ENCODE measurements around the gene RIIAD1.
A peak's percentile ranks its signal among the peaks of the same experiment; 100 is the strongest.

Gene RIIAD1

DNA sequence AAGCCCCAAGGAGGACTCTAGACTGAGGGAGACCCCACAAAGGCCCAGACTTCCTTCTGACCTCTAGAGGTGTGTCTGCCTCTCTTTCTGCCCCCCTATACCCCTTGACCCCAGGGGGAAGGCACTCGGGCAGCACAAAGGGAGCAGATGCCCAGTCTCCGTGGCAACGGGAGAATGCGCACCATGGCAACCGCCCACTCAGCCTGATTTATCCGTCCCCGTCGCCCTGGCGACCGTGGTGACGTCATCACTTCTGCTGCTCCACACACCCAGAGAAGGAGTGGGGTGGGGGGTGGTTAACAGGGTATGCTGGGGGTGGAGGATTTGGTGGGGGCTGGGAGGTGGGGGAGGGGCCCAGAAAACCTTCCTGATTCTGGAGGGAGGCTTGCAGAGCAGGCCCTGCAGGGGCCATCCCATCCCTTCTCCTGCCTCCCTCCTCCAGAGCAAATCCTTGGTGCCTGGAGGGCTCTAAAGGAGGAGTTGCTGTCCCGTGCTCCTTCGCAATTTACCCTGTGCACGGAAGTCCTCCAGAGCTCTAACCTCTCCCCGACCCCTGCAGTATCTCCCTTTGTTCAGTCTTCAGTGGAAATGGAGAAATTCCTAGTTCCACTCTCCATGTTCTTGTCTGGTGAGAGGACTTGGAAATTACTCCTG is 11.0 kb upstream of the RIIAD1 start:
- peak in 1 of 3 experiments; percentile 22 for DNase-seq (ENCODE audit: low read depth in 2 of 3, low spot score in 2 of 3)

DNA sequence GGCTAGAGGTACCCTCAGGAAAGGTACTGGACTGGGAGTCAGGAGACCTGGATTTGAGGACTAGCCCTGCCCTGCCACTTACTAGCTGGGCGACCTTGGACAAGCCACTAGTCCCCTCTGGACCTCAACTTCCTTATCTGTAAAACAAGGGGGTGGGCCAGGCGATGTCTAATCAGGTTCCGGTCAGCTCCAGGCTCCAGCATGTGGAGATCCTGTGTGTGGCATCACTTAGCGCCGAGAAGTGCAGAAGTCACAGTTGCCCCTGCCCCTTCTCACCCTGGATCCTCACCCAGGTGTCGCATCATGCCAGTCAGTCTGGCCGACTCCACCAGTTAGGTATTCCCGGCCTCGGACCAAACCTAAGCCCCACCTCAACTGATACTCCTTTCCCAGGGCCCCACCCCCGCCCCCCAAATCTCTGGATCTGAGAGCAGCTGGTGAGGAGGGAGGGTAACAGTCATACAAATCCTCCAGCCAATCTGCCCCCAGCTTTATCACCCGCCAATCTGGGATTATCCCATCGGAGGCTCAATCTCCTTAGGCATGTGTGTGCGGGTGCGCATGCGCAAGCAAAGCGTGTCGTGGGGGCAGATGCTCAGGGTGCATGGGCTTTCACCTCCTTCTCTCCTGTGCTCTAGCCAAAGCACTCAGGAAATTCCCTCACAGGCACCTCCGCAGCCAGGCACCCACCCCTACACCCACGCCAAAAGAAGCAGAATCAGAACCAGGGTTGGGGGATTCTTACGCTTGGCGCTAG is 10.1 kb upstream of the RIIAD1 start:
- no peak for DNase-seq (ENCODE audit: low read depth in 2 of 3, low spot score in 2 of 3)

DNA sequence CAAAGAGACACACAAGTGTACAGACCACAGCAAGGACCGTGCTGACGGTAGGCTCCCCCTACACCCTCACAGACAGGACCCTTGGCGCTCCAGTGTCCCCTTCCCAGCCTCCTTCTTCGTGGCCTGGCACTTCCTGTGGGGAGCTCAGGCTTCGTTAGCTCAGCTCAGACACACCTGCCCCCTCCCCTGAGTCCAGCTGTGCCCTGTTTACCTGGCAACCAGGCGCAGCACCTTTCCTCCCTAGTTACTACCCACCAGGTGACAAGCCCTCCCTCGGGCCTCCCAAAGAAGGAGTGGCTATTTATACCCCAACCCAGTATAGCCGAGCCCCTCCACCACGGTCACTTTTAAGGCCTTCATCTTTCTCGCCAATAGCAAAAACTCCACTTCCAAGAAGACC is 9.4 kb upstream of the RIIAD1 start:
- DNase-seq (ENCODE audit: low read depth in 2 of 3, low spot score in 2 of 3): no peak

DNA sequence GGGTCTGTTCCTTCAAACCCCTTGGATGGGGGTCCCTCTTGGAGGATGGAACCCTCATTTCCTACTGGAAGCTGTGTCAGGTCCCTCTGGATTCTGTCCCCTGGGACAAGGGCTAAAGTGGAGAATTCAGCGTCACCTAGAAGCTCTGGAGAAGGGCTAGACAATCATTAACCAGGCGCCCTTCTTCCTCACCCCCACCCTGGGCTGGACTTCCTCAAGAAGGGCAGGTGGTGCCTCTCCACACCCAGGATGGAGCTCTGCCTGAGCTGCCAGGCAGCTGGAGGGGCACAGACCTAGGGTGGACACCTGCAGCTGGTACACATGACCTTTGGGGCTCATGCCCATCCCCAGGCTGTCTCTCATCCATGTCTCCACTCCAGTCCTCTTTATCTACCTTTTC is 8.3 kb upstream of the RIIAD1 start:
- DNase-seq (ENCODE audit: low read depth in 2 of 3, low spot score in 2 of 3): no peak

DNA sequence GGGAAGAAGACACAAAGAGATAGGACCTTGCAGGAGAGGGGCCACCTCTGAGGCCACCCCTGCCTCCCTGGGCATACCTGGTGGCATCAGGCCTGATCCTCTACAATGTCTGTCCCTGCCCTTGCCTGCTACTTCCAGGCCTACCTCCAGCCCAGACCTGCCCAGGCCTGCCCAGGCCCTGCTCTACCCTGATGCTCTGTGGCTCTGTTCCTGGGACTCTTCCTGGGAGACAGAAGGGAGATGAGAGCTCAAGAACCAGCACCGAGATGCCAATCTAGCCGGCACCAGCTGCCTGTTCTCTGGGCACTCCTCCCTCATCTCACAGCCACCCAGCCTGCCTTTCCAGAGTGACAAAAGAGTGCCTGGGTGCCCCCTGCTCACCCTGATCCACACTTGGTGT is 7.4 kb upstream of the RIIAD1 start:
- DNase-seq (ENCODE audit: low read depth in 2 of 3, low spot score in 2 of 3): no peak

DNA sequence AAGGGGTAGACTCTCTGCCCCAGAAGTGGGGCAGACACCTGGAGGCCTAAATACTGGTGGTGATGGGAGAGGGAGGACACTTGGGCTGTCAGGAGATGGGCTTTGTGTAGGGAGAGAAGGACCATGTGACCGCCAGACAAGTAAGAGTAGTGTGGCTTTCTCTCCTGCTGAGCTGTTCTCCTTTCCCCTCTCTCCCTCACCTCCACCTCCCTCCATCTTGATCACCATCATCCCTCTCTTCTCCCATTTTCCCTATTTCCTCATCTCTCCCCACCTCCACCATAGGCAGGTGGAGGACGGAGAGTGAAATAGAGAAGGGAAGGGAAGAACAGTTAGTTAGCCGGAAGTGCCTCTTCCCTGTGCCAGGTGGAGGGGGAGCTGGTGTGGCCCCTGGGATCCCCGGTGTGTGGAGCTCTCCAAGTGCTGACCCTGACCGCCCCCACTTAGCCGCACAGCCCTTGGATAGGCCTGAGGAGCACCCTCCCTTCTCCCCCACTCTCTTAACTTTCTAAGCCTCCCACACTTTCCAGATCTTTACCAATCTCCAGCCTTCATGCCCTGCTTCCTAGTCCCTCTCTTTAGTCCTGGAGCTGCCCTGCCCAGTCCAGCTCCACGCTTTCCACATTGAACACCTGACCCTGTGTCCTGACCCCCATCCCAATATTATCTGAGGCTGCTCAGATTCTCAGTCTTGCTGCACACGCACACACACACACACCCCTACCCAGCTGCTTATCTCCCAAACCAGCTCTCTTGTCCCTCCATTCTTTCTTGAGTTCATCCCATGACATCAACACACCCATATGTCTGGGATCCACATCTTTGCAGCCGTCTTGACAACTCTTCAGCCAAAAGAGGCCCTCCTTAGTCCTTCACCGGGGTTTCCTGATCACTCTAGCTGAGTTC is 6.2 kb upstream of the RIIAD1 start:
- no peak for DNase-seq (ENCODE audit: low read depth in 2 of 3, low spot score in 2 of 3)

DNA sequence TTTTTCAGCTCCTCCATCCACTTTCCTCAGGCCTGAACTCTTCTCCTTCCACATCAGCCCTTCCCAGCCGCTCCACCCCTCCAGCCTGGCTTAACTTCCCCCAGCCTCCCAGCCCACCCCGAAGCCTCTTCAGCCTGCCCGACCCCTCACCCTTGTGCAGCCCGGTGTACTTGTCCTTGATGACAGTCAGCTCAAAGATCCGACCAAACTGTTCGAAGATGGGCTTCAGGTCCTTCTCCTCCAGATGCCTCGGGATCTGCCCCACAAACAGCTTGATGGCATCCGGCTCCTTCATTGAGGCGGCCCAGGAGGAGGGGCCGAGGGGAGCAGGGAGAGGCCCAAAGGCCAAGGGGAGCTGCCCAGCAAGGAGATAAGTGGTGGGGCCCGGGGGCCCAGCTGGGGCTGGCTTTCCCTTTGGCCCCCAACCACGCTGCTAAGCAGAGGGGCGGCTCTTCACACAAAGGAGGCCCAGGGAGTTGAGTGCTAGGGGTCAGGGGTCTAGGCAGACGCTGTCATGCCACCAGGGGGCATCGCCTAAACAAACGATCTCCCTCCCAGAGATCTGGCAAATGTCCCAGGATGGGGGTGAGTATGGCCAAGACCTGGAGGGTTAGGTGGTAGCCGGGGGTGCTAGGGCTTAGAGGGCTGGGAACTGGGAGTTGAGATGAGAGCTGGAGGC is 5.5 kb upstream of the RIIAD1 start:
- DNase-seq (ENCODE audit: low read depth in 2 of 3, low spot score in 2 of 3): no peak

DNA sequence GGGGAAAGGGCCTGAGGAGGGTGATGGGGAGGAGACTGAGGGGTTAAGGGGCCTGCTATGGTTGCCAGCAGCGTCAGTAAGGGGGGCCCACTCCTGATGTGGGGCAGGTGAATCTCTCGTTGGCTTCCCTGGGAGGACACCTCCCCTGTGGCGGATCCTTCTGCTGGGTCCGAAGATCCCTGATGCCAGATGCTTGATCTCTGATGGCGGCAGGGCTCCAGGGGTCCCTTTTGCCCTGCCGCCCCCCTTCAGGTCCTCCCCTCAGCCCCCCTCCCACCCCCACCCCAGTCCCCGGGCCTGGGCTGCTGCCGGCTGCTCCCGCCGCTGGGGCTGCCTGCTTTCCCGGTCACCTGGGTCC is 4.9 kb upstream of the RIIAD1 start:
- DNase-seq (ENCODE audit: low read depth in 2 of 3, low spot score in 2 of 3): no peak

DNA sequence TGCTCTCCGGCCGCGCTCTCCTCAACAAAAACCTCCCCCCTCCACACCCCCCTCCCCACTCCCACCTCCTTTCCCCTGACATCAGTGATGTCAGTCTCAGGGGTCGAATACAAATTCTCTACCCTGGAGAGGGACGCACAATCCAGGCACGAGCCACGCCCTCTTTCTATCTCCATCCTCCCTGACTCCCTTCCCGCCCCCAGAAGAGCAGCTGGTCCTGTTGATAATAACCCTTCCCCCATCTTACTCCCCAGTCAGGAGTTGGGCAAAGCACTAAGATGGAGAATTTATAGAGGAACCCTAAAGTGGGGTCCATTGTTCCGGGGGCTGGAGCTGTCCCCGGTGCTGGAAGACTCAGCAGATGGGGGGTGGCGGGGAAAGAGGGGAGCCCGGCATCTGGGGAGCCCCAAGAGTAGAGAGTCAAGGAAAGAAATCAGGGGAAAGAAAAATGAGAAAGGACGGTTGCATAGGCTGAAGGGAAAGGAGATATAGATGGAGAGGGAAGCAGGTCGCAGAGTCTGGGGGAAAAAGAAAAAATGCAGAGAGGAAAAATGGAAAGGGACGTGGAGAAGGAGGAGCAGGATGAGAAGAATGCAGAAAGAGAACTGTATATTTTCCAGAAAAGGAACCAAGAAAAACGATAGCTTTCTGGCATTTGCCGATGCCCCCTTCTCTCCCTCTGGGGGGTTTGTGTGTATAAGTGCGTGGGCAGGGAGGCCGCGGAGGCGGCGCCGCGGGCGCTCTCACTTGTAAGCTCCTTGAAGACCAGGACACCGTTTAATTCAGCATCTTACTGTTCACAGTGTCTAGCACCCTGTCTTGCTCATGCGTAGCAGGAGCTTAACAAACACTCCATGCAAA is 4.3 kb upstream of the RIIAD1 start, which contains the start of gene CELF3:
Gene CELF3 (minus strand): TSS at position 33 of the 861 bp plus-strand sequence. CDS start 783 bp downstream, outside the sequence.
- DNase-seq (ENCODE audit: low read depth in 2 of 3, low spot score in 2 of 3): no peak

DNA sequence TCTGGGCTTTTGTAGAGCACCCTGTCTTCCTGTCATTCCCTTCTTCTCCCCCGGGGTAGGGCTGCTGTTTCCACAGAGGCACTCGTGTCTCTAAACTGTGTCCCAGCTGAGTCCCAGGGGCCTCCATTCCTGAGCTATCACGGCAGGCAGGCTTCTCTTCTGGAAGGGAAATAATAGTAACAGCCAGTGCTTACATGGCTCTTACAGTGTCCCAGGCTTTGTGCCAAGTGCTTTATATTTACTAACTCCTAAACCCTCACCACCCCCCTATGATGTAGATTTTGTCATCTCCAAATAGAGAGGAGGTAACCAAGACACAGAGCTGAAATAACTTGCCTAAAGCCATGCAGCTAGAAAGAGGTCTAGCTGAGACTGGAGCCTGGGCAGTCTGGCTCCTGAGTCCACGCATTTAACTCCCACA is 3.3 kb upstream of the RIIAD1 start:
- DNase-seq (ENCODE audit: low read depth in 2 of 3, low spot score in 2 of 3): no peak

DNA sequence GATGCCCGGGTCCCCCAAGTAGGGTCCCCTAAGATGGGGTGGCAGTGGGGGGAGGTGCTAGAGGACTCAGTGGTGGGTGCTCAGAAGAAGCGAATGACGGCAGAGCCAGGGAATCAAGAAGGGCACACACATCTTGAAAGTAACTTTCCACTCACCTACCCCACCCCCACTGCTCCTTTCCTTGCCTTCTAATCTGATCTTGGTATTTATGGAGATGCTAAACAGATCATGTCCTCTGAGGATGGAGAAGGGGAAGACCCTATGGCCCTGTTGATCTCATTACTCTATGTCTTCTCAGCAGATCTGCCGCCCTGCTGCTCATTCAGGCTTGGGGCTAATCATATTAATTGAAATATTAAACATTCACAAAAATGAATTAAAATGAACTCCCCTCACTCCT is 2.7 kb upstream of the RIIAD1 start:
- DNase-seq (ENCODE audit: low read depth in 2 of 3, low spot score in 2 of 3): no peak

DNA sequence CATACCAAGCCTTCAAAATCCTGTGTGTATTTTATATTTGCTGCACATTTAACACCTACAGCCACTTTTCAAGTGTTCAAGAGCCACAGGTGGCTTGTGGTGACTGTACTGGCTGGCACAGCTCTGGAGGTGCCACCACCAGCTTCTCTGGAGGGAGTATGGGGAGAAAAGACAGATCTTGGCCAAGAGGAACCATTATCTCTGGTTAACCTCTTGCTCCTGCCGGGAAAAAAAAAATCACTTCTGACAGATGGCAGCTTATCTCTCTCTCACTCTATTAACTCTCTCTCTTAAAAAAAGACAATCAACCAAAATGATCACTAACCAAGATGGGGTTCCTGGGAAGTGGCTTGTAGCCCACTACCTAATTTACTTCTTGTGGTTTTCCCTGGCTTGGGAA is 1.2 kb upstream of the RIIAD1 start:
- DNase-seq (ENCODE audit: low read depth in 2 of 3, low spot score in 2 of 3): no peak

DNA sequence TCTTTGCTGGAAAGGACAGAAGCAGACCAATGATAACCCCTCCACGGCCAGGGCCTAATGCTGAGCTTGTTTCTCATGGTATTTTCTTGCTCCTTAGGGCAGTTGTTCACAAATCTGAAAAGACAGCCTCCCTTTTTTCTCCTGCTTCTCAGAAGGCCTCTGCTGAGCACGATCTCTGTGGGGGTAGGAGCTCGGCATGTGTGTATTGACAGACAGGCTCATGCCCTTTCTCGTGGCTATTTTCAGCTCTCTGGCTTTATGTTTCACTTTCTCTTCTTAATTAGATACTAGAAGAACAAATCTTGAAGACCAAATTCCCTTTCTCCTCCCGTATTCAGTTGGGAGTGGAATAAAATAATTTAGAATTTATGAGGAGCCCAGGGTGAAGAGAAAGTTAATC is 768 bp upstream of the RIIAD1 start:
- DNase-seq (ENCODE audit: low read depth in 2 of 3, low spot score in 2 of 3): no peak

DNA sequence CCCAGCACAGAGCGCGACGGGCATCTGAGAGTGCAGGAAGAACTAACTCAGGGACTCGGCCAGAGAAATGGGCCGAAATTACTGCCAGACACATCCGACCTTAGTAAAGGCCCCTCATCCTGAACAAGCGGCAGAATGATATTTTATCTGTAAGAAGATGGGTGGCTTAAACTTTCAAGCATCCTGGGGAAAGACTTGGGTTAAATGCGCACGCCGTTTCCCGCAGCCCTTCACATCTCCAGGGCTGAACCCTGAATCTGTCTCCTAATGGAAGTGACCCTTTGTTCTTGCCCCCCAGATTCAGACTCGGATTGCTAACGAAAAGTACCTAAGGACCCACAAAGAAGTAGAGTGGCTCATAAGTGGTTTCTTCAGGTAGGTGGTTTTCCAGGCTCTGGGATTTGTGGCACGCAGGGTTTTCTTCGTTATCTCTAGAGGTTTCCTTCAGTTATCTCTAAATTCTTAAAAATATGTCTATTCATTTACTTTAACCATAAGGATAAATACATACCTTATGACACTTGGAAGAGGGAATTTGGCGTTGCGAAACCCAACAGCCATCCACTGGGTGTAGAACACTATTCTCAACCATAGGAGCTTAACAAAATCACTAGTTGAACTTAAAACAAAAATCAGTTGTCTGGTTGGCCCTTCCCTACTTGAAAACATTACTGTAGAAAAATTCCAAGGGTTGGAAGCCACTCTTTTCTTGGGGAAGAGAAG is 627 bp downstream of the RIIAD1 start:
- DNase-seq (ENCODE audit: low read depth in 2 of 3, low spot score in 2 of 3): no peak

DNA sequence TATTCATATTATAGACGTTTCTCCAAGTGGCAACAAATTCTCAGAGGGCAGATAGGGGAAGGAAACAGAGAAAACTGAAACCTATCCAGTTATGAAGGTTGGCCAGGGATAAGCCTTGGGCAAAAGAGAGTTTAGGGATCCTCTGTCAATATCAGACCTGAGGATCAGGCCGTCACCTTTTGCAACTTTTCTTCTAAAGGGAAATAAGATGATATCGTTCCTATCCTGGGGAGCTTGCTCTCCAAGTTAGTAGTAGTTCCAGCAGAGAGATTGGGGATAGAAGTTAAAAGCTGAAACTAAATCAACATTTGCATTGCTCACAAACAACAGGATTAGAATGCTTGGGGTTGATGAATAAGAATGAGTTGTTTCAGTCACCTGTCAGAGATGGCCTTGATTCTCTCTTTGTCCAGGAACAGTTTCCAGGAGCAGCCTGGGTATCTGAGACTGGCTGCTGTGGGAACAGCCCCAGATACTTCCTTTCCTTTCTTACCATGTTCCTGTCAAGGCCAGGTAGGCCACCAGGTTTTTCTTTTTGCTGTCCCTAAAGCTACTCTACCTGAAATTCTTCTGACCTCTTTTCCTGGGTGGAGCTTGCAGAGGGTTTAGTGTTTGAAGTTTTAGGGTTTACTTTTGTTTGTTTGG is 2.5 kb downstream of the RIIAD1 start:
- no peak for DNase-seq (ENCODE audit: low read depth in 2 of 3, low spot score in 2 of 3)

DNA sequence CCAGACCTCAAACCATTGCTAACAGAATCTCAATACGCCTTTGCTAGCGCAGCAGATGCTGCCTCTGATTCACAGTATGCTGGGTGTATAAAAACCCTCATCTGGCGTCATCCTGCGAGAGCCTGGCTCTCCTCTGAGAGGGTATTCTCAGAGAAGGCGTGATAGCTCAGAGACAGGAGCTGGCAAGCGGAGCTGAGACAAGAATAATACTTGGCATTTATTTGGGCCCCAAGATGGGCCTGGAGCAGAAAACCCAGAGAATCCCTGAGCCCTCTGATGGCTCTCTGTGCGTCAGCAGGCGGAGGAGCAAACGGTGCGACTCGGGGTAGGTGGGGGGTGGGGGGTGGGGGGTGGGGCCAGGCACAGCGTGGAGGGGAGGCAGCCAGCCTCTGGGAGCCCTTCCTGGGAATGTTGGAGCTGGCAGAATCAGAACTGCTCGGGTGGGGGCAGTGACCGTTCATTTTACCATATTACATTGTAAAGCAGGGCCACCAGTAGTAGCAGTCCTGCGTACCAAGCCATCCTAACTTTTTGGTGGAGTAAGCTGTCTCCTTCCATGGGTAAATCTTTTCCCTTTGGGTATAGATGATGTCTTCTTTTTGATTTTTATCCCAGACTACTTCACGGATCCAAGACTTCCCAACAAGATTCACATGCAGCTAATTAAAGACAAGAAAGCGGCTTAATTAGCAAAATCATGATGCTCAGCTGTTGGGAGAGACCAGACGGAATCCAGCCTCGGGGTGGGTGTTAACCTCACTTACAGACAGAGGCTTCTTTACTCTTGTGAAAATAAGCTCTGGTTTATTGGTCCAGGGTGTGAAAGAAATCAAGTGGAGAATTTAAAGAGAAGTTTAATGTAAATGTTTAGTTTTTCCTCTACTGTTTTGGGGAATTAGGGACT is 7.1 kb downstream of the RIIAD1 start:
- no peak for DNase-seq (ENCODE audit: low read depth in 2 of 3, low spot score in 2 of 3)

DNA sequence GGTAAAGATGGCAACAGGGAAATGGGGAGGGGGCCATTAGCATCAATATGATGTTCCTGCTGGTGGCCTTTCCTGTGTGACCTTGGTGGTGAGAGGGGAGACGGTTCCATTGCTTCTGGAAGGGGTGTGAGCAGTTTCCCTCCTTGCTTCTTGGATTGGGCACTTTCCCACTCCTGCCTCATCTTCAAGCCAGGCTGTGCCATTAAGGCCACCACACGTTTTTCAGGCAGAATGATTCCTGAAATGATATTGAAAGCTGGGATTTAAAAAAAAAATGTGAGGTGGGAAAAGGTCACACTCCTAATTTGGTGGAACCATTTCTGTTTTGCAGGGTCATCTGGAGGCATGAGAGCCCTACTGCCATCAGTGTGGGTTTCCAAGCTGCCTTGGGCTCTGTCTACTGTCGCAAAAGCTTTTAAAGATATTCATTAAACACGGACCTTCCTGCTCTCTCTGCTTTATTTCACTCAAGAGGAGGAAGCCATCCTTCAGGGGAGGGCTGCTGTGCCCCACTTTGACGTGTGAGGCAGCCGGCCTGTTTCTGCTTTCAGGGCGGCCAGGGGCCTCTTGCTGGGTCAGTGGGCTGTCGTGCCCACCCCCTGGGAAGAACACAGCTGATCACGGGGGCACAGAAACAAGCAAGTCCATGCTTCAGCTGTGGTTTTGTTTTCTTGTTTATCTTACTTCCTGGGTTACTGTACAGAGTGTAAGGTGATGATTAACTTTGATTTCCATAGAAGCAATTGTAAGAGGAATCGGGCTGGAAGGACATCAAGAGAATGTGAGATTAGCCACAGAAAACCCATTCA is 8.0 kb downstream of the RIIAD1 start:
- no peak for DNase-seq (ENCODE audit: low read depth in 2 of 3, low spot score in 2 of 3)

DNA sequence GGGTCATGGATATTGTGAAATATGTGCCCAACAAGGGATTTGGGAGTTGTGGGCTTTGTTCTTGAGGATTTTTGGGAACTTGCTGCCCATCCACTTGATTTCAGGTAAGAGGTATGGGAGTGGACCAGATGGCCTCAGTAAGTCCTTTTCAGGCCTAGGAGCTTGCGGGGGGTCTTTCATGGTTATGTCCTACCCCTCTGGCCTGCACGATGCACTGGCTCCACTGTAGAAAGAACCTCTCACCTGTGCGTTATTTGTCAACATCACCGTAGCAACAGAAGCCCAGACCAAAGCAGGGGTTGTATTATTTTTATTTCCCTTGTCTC is 8.6 kb downstream of the RIIAD1 start:
- no peak for DNase-seq (ENCODE audit: low read depth in 2 of 3, low spot score in 2 of 3)
